HPDE6-E6E7 (cell line): ENCODE data around the gene CYP2B6.
"Not testable (repeated sequence)": the region's sequence is repeated elsewhere in the genome, so short reads cannot be mapped to it uniquely, and the experiment has no call there.

Experiments used
- DNase-seq: peaks from one replicate; pipeline ENCODE4 v3.0.0; 2011; ENCODE audit warnings: missing footprints; ENCODE audit errors: extremely low spot score

The CYP2B6 gene

DNA sequence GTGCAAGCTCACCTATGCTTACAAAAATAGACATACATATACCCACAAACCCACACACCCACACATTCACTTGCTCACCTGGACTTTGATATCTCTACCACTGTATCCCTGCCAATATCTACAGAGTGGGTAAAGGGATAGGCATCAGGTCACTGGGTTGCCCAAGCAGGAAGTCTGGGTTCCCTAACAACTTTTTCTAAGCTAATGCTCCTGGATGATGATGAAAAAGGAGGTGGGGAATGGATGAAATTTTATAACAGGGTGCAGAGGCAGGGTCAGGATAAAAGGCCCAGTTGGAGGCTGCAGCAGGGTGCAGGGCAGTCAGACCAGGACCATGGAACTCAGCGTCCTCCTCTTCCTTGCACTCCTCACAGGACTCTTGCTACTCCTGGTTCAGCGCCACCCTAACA, at the start of gene CYP2B6:
Gene CYP2B6, plus strand, starts transcription at position 311 of the 410 bp plus-strand sequence. Its CDS starts 24 bp downstream, at position 335.
- no peak for DNase-seq

DNA sequence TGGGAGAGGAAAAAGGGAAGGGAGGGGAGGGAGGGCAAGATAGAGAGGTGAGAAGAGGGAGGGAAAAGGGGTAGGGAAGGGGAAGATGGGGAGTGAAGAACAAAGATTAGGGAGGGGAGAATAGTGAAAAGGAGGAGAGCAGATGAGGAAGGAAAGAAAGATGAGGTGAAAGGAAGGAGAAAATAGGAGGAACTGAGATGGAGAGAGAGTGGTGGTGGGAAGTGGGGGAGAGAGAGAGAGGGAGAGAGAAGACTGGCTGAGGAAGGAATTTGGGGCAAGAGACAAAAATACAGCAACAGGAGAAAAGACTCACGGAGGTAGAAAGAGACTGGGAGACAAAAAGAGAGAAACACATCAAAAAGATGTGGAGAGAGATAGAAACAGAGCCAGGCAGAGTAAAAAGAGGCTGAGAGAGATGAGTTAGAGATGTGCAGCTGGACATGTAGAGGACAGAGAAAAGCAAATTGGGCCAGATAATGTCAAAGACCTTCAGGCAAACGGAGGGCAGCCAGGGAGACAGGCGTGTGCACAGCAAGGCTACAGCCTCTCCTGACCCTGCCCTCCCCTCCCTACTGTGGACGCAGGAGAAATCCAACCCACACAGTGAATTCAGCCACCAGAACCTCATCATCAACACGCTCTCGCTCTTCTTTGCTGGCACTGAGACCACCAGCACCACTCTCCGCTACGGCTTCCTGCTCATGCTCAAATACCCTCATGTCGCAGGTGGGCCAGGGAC, 49.4 kb upstream of the CYP2B6 start:
- DNase-seq = no peak

DNA sequence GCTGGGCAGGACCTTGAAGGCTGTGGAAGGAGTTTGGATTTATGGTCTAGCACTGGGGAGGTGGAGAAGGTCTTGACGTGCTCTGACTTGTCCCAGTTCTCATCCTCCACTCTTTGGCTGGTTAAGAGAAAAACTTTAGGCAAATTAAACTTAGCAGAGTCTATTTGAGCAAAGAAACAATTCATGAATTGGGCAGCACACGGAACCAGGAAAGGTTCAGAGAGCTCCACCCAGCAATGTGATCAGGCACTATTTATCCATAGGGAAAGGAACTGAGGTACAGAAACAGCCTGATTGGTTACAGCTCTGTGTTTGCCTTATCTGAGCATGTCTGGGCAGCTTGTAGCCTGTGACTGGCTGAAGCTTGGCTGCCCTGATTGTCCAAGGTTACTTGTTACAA, 45.4 kb upstream of the CYP2B6 start:
- DNase-seq = no peak

DNA sequence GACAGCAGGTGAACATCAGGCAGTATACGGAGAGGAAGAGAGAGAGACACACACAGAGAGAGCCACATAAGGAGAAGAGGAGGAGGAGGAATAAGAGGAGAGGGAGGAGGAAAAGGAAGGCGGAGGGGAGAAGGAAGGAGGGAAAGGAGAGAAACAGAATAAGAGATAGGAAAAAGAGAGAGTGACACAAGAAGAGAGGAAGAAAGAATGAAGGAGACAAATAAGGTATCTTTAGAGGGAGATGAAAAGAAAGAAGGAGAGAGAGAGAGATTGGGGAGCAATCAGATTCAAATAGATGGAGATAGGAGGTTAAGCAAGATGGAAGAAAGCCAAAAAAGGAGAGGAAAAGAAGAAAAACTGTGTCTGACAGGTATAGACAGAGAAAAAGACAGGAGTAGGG, 44.0 kb upstream of the CYP2B6 start:
- DNase-seq = no peak

DNA sequence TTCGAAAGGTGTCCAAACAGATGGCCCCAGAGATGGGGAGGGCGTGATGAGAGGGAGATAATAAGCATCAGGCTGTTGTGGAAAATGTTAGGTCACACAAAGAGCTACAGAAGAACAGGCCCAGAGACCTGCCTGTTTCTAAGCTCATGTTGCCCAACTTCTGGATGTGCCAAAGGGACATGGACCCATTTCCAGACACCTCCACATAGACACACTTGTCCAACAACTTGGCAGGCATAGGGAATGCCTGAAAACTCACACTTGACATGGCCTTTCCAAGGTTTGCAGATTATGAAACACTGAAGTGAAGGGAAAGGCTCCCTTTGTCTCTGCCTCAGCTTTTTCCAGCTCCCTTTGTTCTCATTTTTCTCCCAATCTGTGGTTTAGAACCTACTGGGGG, 43.5 kb upstream of the CYP2B6 start:
- no peak for DNase-seq

DNA sequence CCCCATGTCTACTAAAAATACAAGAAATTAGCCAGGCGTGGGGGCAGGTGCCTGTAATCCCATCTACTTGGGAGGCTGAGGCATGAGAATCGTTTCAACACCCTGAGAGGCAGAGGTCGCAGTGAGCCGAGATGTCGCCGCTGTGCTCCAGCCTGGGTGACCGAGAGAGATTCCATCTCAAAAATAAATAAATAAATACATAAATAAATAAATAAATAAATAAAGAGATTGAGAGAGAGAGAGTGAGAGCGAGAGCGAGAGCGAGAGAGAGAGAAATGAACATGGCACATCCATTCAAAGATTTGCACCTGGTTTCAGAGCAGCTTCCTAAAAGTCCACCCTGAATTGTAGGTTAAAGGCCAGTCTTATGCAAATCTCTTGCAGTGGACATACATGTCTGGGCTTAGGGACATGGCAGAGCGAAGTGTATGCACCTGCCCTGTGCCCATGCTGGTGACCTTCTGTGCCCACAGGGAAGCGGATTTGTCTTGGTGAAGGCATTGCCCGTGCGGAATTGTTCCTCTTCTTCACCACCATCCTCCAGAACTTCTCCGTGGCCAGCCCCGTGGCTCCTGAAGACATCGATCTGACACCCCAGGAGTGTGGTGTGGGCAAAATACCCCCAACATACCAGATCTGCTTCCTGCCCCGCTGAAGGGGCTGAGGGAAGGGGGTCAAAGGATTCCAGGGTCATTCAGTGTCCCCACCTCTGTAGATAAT, 42.3 kb upstream of the CYP2B6 start:
- no peak for DNase-seq

DNA sequence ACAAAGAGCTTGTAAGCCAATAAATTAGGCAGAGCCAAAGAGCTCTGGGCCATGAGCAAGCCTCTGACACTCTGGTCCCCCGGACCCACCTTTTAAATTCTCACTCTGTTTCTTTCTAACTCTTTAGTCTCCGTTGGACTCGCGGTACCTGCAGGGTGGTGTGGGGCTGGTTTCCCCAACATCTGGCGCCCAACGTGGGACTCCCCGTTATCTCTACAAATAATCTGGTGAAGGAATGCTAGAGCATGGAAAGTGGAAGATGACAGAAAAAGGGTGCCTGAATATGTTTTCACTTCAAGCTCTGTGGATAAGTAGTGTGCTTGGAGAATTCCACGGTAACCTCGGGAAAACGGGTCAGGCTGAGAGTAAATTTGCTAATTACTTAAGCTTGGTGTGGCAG, 36.5 kb upstream of the CYP2B6 start:
- no peak for DNase-seq

DNA sequence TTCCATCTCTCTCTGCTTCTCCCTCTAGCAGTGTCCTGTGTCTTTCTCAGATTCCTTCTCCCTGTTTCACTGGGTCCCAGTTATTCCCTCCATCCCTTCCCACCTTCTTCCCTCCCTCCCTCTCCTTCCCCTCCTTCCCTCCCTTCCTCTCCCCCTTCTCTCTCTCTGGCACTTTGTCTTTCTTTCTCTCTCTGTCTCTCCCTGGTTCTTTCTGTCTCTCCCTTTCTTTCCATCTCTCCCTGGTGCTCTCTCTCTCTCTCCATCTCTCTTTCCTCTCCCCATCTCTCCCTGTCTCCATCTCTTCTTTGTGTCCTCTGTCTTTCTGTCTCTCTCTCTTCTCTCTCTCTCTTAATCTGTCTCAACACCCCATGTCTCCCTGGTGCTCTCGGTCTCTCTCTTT, 31.7 kb upstream of the CYP2B6 start:
- no peak for DNase-seq

DNA sequence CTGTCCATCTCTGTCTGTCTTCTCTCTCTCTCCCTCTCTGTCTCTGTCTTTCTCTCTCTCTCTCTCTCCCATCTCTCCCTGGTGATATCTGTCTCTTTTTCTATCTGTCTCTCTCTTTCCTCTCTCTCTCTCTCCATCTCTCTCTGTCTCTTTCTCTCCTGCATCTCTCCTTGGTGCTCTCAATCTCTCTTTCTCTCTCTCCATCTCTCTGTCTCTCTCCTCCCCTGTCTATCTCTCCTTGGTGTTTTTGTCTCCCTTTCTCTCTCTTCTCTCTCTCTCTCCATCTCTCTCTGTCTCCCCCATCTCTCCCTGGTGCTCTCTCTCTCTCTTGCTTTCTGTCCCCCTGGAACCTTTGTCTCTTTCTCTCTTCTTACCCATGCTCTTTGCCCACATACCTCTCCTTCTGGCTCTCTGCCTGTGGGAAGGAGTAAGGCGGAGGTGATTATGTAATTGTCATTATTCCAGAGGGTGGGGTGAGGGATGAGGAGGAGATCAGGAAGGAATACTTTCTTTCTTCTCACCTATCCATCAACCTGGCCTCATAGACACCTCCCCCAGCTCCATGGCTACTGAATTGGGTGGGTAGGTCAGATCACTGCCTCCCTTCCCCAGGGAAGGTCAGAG, 30.9 kb upstream of the CYP2B6 start:
- DNase-seq = no peak

DNA sequence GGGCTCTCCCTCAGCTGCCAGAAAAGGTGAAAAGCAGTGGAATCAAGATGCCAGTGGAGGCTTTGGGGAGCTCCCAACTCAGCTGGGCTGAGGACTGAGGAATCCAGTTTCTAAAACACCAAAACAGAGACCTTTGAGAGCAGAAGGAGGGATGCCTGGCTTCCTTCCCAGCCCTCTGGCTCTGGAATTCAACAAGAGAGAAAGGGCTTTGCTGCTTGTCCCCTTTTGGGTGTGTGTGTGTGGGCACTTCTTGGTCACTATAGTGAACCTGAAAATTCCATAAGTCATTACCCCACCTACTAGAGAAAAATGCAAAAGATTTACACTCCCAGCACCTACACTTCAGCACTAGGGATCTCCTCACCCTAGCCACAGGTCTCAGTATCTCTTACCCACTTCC, 30.3 kb upstream of the CYP2B6 start:
- no peak for DNase-seq

DNA sequence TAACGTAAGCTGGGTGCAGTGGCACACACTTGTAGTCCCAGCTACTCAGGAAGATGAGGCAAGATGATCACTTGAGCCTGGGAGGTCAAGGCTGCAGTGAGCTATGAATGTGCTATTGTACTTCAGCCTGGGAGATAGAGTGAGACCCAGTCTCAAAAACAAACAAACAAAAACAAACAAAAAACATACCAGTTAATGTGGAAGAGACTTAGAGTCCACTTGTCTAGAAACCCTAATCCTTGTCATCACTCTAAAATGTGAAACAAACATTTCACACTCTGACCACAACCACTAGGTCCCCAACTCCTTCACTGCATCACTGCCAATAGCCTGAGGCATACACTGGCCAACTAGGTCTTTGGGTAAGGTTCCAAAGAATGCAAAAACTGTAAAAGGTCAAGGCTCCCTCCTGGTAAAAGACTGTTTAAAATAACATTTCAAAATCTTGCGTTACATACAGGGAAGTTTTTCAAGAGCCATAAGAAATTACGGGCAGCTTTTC, 28.6 kb upstream of the CYP2B6 start:
- no peak for DNase-seq

DNA sequence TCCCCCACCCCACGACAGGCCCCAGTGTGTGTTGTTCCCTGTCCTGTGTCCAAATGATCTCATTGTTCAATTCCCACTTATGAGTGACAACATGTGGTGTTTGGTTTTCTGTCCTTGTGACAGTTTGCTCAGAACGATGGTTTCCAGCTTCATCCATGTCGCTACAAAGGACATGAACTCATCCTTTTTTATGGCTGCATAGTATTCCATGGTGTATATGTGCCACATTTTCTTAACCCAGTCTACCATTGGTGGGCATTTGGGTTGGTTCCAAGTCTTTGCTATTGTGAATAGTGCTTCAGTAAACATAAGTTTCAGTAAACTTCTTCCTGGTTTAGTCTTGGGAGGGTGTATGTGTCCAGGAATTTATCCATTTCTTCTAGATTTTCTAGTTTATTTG, 26.7 kb upstream of the CYP2B6 start:
- DNase-seq = not testable (repeated sequence)

DNA sequence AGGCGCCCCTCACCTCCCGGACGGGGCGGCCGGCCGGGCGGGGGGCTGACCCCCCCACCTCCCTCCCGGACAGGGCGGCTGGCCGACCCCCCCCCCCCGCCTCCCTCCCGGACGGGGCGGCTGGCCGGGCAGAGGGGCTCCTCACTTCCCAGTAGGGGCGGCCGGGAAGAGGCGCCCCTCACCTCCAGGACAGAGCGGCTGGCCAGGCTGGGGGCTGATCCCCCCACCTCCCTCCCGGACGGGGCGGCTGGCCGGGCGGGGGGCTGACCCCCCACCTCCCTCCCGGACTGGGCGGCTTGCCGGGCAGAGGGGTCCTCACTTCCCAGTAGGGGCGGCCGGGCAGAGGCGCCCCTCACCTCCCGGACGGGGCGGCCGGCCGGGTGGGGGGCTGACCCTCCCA, 25.7 kb upstream of the CYP2B6 start:
- not testable (repeated sequence) for DNase-seq

DNA sequence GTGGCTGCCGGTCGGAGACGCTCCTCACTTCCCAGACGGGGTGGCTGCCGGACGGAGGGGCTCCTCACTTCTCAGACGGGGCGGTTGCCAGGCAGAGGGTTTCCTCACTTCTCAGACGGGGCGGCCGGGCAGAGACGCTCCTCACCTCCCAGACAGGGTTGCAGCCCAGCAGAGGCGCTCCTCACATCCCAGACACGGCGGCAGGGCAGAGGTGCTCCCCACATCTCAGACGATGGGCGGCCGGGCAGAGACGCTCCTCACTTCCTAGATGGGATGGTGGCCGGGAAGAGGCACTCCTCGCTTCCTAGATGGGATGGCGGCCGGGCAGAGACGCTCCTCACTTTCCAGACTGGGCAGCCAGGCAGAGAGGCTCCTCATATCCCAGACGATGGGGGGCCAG, 24.5 kb upstream of the CYP2B6 start:
- DNase-seq = not testable (repeated sequence)

DNA sequence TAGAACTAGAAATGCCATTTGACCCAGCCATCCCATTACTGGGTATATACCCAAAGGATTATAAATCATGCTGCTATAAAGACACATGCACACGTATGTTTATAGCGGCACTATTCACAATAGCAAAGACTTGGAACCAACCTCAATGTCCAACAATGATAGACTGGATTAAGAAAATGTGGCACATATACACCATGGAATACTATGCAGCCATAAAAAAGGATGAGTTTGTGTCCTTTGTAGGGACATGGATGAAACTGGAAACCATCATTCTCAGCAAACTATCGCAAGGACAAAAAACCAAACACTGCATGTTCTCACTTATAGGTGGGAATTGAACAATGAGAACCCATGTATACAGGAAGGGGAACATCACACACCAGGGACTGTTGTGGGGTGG, 23.0 kb upstream of the CYP2B6 start:
- DNase-seq = not testable (repeated sequence)

DNA sequence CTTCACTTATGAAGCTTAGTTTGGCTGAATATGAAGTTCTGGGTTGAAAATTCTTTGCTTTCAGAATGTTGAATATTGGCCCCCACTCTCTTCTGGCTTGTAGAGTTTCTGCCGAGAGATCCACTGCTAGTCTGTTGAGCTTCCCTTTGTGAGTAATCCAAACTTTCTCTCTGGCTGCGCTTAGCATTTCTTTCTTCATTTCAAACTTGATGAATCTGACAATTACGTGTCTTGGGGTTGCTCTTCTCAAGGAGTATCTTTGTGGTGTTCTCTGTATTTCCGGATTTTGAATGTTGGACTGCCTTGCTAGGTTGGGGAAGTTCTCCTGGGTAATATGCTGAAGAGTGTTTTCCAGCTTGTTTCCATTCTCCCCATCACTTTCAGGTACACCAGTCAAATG, 21.4 kb upstream of the CYP2B6 start:
- DNase-seq = not testable (repeated sequence)

DNA sequence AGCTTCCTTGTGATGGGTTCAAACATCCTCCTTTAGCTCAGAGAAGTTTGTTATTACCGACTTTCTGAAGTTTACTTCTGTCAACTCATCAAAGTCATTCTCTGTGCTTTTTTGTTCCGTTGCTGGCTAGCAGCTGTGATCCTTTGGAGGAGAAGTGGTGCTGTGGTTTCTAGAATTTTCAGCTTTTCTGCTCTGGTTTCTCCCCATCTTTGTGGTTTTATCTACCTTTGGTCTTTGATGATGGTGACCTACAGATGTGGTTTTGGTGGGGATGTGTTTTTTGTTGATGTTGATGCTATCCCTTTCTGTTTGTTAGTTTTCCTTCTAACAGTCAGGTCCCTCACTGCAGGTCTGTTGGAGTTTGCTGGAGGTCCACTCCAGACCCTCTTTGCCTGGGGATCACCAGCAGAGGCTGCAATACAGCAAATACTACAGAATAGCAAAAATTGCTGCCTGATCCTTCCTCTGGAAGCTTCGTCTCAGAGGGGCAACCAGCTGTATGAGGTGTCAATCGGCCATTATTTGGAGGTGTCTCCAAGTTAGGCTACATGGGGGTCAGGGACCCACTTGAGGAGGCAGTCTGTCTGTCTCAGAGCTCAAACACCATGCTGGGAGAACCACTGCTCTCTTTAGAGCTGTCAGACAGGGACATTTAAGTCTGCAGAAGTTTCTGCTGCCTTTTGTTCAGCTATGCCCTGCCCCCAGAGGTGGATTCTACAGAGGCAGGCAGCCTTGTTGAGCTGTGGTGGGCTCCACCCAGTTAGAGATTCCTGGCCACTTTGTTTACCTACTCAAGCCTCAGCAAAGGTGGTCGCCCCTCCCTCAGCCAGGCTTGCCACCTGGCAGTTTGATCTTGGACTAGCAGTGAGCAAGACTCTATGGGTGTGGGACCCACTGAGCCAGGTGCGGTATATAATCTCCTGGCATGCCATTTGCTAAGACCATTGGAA, 20.4 kb upstream of the CYP2B6 start:
- not testable (repeated sequence) for DNase-seq

DNA sequence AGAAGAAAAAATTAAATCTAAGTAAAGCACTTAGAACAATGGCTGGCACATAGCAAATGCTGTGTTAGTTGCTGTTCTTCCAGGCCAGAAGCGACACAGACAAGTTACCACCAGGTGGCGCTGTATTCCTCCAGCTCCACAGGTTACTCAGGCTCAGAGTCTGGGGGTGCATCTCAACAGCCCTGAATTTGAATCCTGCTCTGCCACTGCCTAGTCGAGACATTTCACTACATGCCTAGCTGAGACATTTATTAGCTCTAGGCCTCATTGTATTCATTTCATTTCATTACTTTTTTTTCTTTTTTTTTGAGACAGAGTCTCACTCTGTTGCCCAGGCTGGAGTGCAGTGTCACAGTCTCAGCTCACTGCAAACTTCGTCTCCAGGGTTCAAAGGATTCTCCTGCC, 16.4 kb upstream of the CYP2B6 start:
- DNase-seq = peak; percentile 49

DNA sequence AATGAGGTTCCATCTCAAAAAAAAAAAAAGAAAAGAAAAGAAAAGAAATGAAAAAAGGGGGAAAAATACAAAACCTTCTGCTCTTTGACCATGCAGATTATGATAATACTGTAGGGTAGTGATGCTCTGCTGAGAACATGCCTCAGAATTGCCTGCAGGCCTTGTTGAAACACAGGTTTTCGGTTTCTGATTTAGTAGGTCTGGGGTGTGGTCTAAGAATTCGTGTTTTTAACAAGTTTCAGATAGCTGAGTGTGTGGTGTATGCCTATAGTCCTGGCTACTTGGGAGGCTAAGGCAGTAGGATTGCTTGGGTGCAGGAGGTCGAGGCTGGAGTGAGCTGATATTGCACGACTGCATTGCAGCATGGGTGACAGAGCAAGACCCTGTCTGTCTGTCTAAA, 14.9 kb upstream of the CYP2B6 start:
- DNase-seq = no peak

DNA sequence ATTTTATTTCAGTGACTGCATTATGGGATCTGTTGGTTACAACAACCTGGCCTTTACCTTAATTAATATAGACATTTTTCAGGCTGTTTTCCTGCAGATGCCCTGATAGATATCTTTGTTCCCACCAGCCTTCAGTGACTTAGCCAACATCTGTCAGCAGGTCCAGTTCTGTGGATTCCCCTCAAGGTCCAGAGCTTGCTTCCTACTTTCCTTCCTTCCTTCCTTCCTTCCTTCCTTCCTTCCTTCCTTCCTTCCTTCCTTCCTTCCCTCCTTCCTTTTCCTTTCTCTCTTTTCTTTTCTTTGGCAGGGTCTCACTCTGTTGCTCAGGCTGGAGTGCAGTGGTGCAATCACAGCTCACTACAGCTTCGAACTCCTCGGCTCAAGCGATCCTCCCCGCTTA, 14.4 kb upstream of the CYP2B6 start:
- no peak for DNase-seq

DNA sequence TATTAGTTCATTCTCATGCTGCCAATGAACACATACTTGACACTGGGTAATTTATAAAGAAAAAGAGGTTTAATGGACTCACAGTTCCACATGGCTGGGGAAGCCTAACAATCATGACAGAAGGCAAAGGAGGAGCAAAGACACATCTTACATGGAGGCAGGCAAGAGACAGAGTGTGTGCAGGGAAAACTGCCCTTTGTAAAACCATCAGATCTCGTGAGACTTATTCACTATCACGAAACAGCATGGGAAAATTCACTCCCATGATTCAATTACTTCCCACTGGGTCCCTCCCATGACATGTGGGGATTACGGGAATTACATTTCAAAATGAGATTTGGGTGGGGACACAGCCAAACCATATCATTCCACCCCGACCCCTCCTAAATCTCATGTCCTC, 11.3 kb upstream of the CYP2B6 start:
- DNase-seq = not testable (repeated sequence)
